A549 (cell line): ENCODE results near the gene IRF5. TPM values are rescaled to one million over a fixed set of nuclear protein-coding genes. Genes with fewer than 3 reads are reported as not detected.

ENCODE experiments used
- ATAC-seq, 2 experiments: fragments of 200-7000 bp in 1 of 2; fragments of >200 bp in 1 of 2; cut with Nextera tagmentation in 1 of 2; cut with Tn5 transposase in 1 of 2; 3 replicates each; pipeline versions ENCODE4 v1.8.0 to v1.9.1; 2018 to 2020; ENCODE audit warnings: mild to moderate bottlenecking in 1 of 2, moderate library complexity in 1 of 2
- CTCF ChIA-PET: fragments of 300-600 bp; sonication (Branson Sonifier 250); formaldehyde crosslinking; extraction: SDS; loops from one replicate; lab custom pipeline; 2021; ENCODE audit warnings: antibody characterized with exemption, inconsistent platforms; lab: Yijun Ruan, JAX
- POLR2A ChIA-PET: fragments of 350-600 bp; formaldehyde crosslinking; extraction: SDS; loops from one replicate; lab custom pipeline; 2021; ENCODE audit warnings: antibody characterized with exemption, inconsistent platforms; lab: Yijun Ruan, JAX
- DNase-seq, 2 experiments: peaks; one replicate each; pipeline versions ENCODE4 v3.0.0 to v3.0.0-alpha.2; 2011 to 2016; ENCODE audit warnings: low read depth in 1 of 2, low spot score in 1 of 2
- FAIRE-seq: peaks from 2 replicates; lab custom pipeline; 2011; peaks lifted over from hg19 to GRCh38; lab: Jason Lieb, UNC
- H3K27ac ChIP-seq, 2 experiments: fragments of >200 bp; sonication (Bioruptor Twin); formaldehyde crosslinking; 3 replicates each; pipeline ENCODE4 v1.5.1; 2016 to 2017
- H3K4me1 ChIP-seq: fragments of >200 bp; sonication (Bioruptor Twin); formaldehyde crosslinking; 3 replicates; pipeline ENCODE4 v1.6.1; 2016
- H3K4me2 ChIP-seq: fragments of >200 bp; sonication (Bioruptor Twin); formaldehyde crosslinking; 3 replicates; pipeline ENCODE4 v1.6.1; 2016
- H3K4me3 ChIP-seq: fragments of >200 bp; sonication (Bioruptor Twin); formaldehyde crosslinking; 3 replicates; pipeline ENCODE4 v1.5.1; 2016
- H3K9me3 ChIP-seq: fragments of >200 bp; sonication (Bioruptor Twin); formaldehyde crosslinking; 3 replicates; pipeline ENCODE4 v1.6.1; 2016
- ATOH8 ChIP-seq: fragments of 250-450 bp; sonication (Bioruptor Pico); IDR thresholded peaks from 2 replicates; pipeline ENCODE4 v1.5.0; 2020; ENCODE audit warnings: low read depth, mild to moderate bottlenecking, moderate library complexity
- BHLHE40 ChIP-seq: IDR thresholded peaks from 2 replicates; pipeline ENCODE4 v1.6.1; 2012; ENCODE audit warnings: low read depth, low read length, inconsistent platforms
- CBX2 ChIP-seq: fragments of 200-600 bp; sonication (generic); IDR thresholded peaks from 2 replicates; pipeline ENCODE4 v1.6.1; 2016; ENCODE audit warnings: low read depth, mild to moderate bottlenecking, borderline replicate concordance
- CTCF ChIP-seq: fragments of >200 bp; sonication (Bioruptor Twin); formaldehyde crosslinking; IDR thresholded peaks from 3 replicates; pipeline ENCODE4 v1.5.1; 2016
- E2F6 ChIP-seq: IDR thresholded peaks from 2 replicates; pipeline ENCODE4 v1.6.1; 2012; ENCODE audit warnings: low read depth, borderline replicate concordance
- EHF ChIP-seq: fragments of 250-450 bp; sonication (Bioruptor Pico); IDR thresholded peaks from 2 replicates; pipeline ENCODE4 v1.5.0; 2020; ENCODE audit warnings: mild to moderate bottlenecking
- EHMT2 ChIP-seq: fragments of 200-600 bp; sonication (generic); IDR thresholded peaks from 2 replicates; pipeline ENCODE4 v1.6.1; 2016; ENCODE audit warnings: antibody characterized with exemption, low read depth, mild to moderate bottlenecking, moderate library complexity
- EP300 ChIP-seq, 2 experiments: fragments of >200 bp; sonication (Bioruptor Twin); formaldehyde crosslinking; IDR thresholded peaks; 2 replicates in 1 of 2; 3 replicates in 1 of 2; pipeline ENCODE4 v1.6.1; 2016 to 2017
- FOXS1 ChIP-seq: fragments of 250-450 bp; sonication (Bioruptor Pico); IDR thresholded peaks from 2 replicates; pipeline ENCODE4 v1.5.0; 2020; ENCODE audit warnings: mild to moderate bottlenecking, moderate library complexity
- MAFK ChIP-seq: fragments of 450-650 bp; IDR thresholded peaks from 2 replicates; pipeline ENCODE4 v1.6.1; 2014; ENCODE audit not compliant: partially characterized antibody
- PBX3 ChIP-seq: IDR thresholded peaks from 2 replicates; pipeline ENCODE4 v1.6.1; 2012
- POLR2A ChIP-seq: IDR thresholded peaks from 2 replicates; pipeline ENCODE4 v1.6.1; 2012; ENCODE audit warnings: mild to moderate bottlenecking, low read length
- RAD21 ChIP-seq, 2 experiments: fragments of >200 bp in 1 of 2; sonication (Bioruptor Twin) in 1 of 2; formaldehyde crosslinking in 1 of 2; IDR thresholded peaks in 1 of 2; conservative IDR thresholded peaks in 1 of 2; 2 replicates in 1 of 2; 3 replicates in 1 of 2; pipeline ENCODE4 v1.6.1; 2012 to 2018; ENCODE audit warnings: inconsistent platforms in 1 of 2
- RNF2 ChIP-seq: fragments of 200-600 bp; sonication (generic); IDR thresholded peaks from 2 replicates; pipeline ENCODE4 v1.6.1; 2016; ENCODE audit warnings: low read depth, mild to moderate bottlenecking, antibody characterized with exemption, moderate library complexity, borderline replicate concordance
- SMC3 ChIP-seq: fragments of >200 bp; sonication (Bioruptor Twin); formaldehyde crosslinking; IDR thresholded peaks from 3 replicates; pipeline ENCODE4 v1.6.1; 2018; ENCODE audit warnings: inconsistent platforms
- ZFP36 ChIP-seq: fragments of 450-650 bp; IDR thresholded peaks from 2 replicates; pipeline ENCODE4 v1.6.1; 2014; ENCODE audit warnings: borderline replicate concordance; ENCODE audit not compliant: partially characterized antibody
- WGBS: methylation state at CpG from one replicate; pipeline ENCODE4 v1.1.6; 2017; ENCODE audit errors: missing lambda C conversion rate; 5-methylcytosine and 5-hydroxymethylcytosine counted together
- polyA plus RNA-seq, 4 experiments: library from polyadenylated mRNA; depleted of rRNA in 3 of 4; stranded (reverse); fragments of >200 nt; fragmentation: RNase III in 1 of 4; extraction: RNeasy Plus Mini Kit Qiagen cat#74134 plus additional on column Dnase treatment in 1 of 4; gene quantifications; 2 replicates in 3 of 4; 3 replicates in 1 of 4; pipeline ENCODE4 v1.2.3, GENCODE V29; 2011 to 2017

Gene IRF5
- polyA plus RNA-seq, 2 of the 4 experiments (the other 2 are of a cell fraction) = 5.5 to 8.7 TPM

GRCh38 chr7:128903621-128904361 is 33.9 kb upstream of the IRF5 start:
- Histone ChIP-seq H3K9me3 (no peaks in the 10 kb centered on the region), H3K4me2 (peak overlapping the region; percentile 38; the same call in 1 of the 3 replicates), H3K27ac (no peak overlapping the region), H3K4me3 (no peak overlapping the region), H3K4me1 (peaks cover 16% of the 10 kb centered on the region; the same call in 1 of the 3 replicates)
- TF ChIP-seq E2F6 (no peak), RNF2 (no peak), MAFK (no peak), EHMT2 (no peak), CBX2 (no peak), ZFP36 (no peak), ATOH8 (no peak), PBX3 (no peak), SMC3 (no peak), POLR2A (no peak), EHF (no peak), BHLHE40 (no peak), FOXS1 (no peak)
- POLR2A ChIA-PET = interaction anchor here (0.6 kb wide), 1 partner anchor 18 kb away, joined by 9 read pairs; no protein-coding TSS in a partner anchor
- no peak for DNase-seq
- WGBS = 48% methylated on average over 7 of the region's 14 CpGs
- FAIRE-seq = no peak
- no peak for ATAC-seq
- CTCF ChIA-PET = interaction anchor here (0.7 to 3.2 kb wide), 12 partner anchors 11 to 307 kb away, joined by 3 to 28 read pairs (median 3); no protein-coding TSS in a partner anchor

GRCh38 chr7:128904381-128905197 is 33.1 kb upstream of the IRF5 start:
- Histone ChIP-seq H3K4me3 (no peak overlapping the region), H3K27ac (no peak overlapping the region), H3K4me2 (no peak overlapping the region), H3K9me3 (no peaks in the 10 kb centered on the region), H3K4me1 (peaks cover 16% of the 10 kb centered on the region; the same call in 1 of the 3 replicates)
- WGBS = 12% methylated on average over 7 of the region's 8 CpGs
- POLR2A ChIA-PET = no interaction called here
- peak; percentile 56 to 60 for DNase-seq
- peak; percentile 33 to 82; a peak in 5 of 6 replicates for ATAC-seq
- FAIRE-seq = no peak
- TF ChIP-seq CTCF = peak; percentile 65
- TF ChIP-seq EP300 (IDR thresholded peaks at IDR 0.05) = no peak
- TF ChIP-seq RAD21 (conservative IDR thresholded peaks at IDR 0.05 in 1 of 2, IDR thresholded peaks at IDR 0.05 in 1 of 2) = peak; percentile 52 to 66
- TF ChIP-seq SMC3 = peak; percentile 63
- CTCF ChIA-PET = interaction anchor here (0.7 to 3.2 kb wide), 10 partner anchors 12 to 197 kb away, joined by 3 to 28 read pairs (median 3); no protein-coding TSS in a partner anchor
